CD14-positive monocyte (primary cell): Measurements from ENCODE around the gene HES6. TPM values are rescaled to one million over a fixed set of nuclear protein-coding genes. Genes with fewer than 3 reads are reported as not detected.

Experiments
- DNase-seq, 3 donors: peaks; one replicate each; pipeline ENCODE4 v3.0.0-alpha.2; 2011 to 2022
- H2AFZ ChIP-seq: 2 replicates; pipeline ENCODE4 v1.6.0; 2012; ENCODE audit warnings: mild to moderate bottlenecking, low read depth, low read length, inconsistent platforms; ENCODE audit not compliant: insufficient read depth, poor library complexity, severe bottlenecking
- H3K27ac ChIP-seq, 2 donors: 1 replicate in 1 of 2; 2 replicates in 1 of 2; pipeline ENCODE4 v1.5.1; 2012 to 2013; ENCODE audit warnings: low read length in 2 of 2, control low read depth in 1 of 2, inconsistent platforms in 1 of 2, low read depth in 1 of 2, mild to moderate bottlenecking in 1 of 2
- H3K27me3 ChIP-seq, 2 donors: one replicate each; pipeline versions ENCODE4 v1.6.0 to v1.6.1; 2011 to 2013; ENCODE audit warnings: low read length in 2 of 2; ENCODE audit not compliant: control insufficient read depth in 2 of 2, insufficient read depth in 2 of 2
- H3K36me3 ChIP-seq, 2 donors: replicated peaks in 1 of 2; 1 replicate in 1 of 2; 2 replicates in 1 of 2; pipeline versions ENCODE4 v1.5.1 to v1.6.1; 2012 to 2013; ENCODE audit warnings: low read length in 2 of 2, control low read depth in 1 of 2, inconsistent platforms in 1 of 2, mild to moderate bottlenecking in 1 of 2; ENCODE audit not compliant: insufficient read depth in 2 of 2, control insufficient read depth in 1 of 2
- H3K4me1 ChIP-seq, 2 donors: 1 replicate in 1 of 2; 2 replicates in 1 of 2; pipeline versions ENCODE4 v1.5.1 to v1.6.1; 2012 to 2013; ENCODE audit warnings: low read length in 2 of 2, control low read depth in 1 of 2, inconsistent platforms in 1 of 2, mild to moderate bottlenecking in 1 of 2, moderate library complexity in 1 of 2; ENCODE audit not compliant: insufficient read depth in 2 of 2, control insufficient read depth in 1 of 2
- H3K4me2 ChIP-seq: replicated peaks from 2 replicates; pipeline ENCODE3; 2012; ENCODE audit warnings: low read length, moderate library complexity, mild to moderate bottlenecking; ENCODE audit not compliant: poor library complexity, severe bottlenecking; ENCODE audit errors: extremely low read depth
- H3K4me3 ChIP-seq, 3 experiments: fragments of 200-600 bp in 1 of 3; sonication (generic) in 1 of 3; replicated peaks in 1 of 3; 1 replicate in 2 of 3; 2 replicates in 1 of 3; pipeline ENCODE4 v1.5.1; 2011 to 2013; ENCODE audit warnings: low read length in 3 of 3, mild to moderate bottlenecking in 3 of 3, control low read depth in 2 of 3, low read depth in 2 of 3, inconsistent platforms in 1 of 3, moderate library complexity in 1 of 3
- H3K79me2 ChIP-seq: 2 replicates; pipeline ENCODE4 v1.6.0; 2012; ENCODE audit warnings: mild to moderate bottlenecking, control low read depth, inconsistent platforms, low read length, moderate library complexity; ENCODE audit not compliant: insufficient read depth
- H3K9ac ChIP-seq: 2 replicates; pipeline ENCODE4 v1.6.0; 2017; ENCODE audit warnings: low read length, mild to moderate bottlenecking; ENCODE audit not compliant: insufficient read depth, poor library complexity, severe bottlenecking
- H3K9me3 ChIP-seq, 2 donors: replicated peaks in 1 of 2; 1 replicate in 1 of 2; 2 replicates in 1 of 2; pipeline versions ENCODE4 v1.5.1 to v1.6.1; 2012 to 2013; ENCODE audit warnings: low read length in 2 of 2, control low read depth in 1 of 2; ENCODE audit not compliant: control insufficient read depth in 1 of 2, insufficient read depth in 1 of 2
- H4K20me1 ChIP-seq: 2 replicates; pipeline ENCODE4 v1.6.0; 2012; ENCODE audit warnings: mild to moderate bottlenecking, low read length, control low read depth, moderate library complexity; ENCODE audit not compliant: insufficient read depth
- H3K27ac Mint-ChIP-seq, 7 donors: one replicate each; pipeline ENCODE4 v1.8.0; 2020; ENCODE audit warnings: mild to moderate bottlenecking in 7 of 7, mixed read lengths in 7 of 7, moderate library complexity in 6 of 7, inconsistent platforms in 2 of 7
- H3K27me3 Mint-ChIP-seq, 3 donors: one replicate each; pipeline ENCODE4 v1.8.0; 2021 to 2022; ENCODE audit warnings: low read depth in 3 of 3, mild to moderate bottlenecking in 3 of 3, mixed read lengths in 3 of 3, moderate library complexity in 3 of 3, inconsistent platforms in 1 of 3
- H3K36me3 Mint-ChIP-seq, 2 donors: one replicate each; pipeline ENCODE4 v1.8.0; 2020; ENCODE audit warnings: mixed read lengths in 2 of 2, inconsistent platforms in 1 of 2, mild to moderate bottlenecking in 1 of 2
- H3K4me1 Mint-ChIP-seq: one replicate; pipeline ENCODE4 v1.8.0; 2020; ENCODE audit warnings: mild to moderate bottlenecking, mixed read lengths
- H3K4me3 Mint-ChIP-seq, 2 donors: one replicate each; pipeline ENCODE4 v1.8.0; 2020; ENCODE audit warnings: mild to moderate bottlenecking in 2 of 2, mixed read lengths in 2 of 2, moderate library complexity in 1 of 2
- H3K9me3 Mint-ChIP-seq, 7 donors: one replicate each; pipeline ENCODE4 v1.8.0; 2020 to 2022; ENCODE audit warnings: mixed read lengths in 7 of 7, mild to moderate bottlenecking in 6 of 7, moderate library complexity in 6 of 7, inconsistent platforms in 2 of 7
- WGBS: methylation state at CpG from one replicate; pipeline ENCODE4 v1.1.5; 2013; ENCODE audit warnings: missing lambda C conversion rate; ENCODE audit not compliant: insufficient coverage; 5-methylcytosine and 5-hydroxymethylcytosine counted together
- intact Hi-C, 2 donors: fragments of 100-400 bp; cut with micrococcal nuclease; formaldehyde crosslinking; loops; one replicate each; pipeline versions ENCODE4 v1.15.0 to v1.15.1; 2023
- polyA plus RNA-seq, 3 donors: library from polyadenylated mRNA; depleted of rRNA in 1 of 3; unstranded in 2 of 3; stranded (reverse) in 1 of 3; fragments of 300-500 nt in 2 of 3; fragments of >200 nt in 1 of 3; fragmentation: Illumina TruSeq in 2 of 3; gene quantifications; 1 replicate in 2 of 3; 2 replicates in 1 of 3; pipeline ENCODE4 v1.2.3, GENCODE V29; 2012 to 2021
- TF ChIP-seq, protein P1 (sequence below): fragments of 200-600 bp; IDR thresholded peaks from one replicate; pipeline ENCODE4 v1.8.0; 2022; ENCODE audit warnings: antibody characterized with exemption, mild to moderate bottlenecking

HES6 gene
- polyA plus RNA-seq, 3 donors, result 2.1 to 4.0 (median 2.8) TPM

DNA sequence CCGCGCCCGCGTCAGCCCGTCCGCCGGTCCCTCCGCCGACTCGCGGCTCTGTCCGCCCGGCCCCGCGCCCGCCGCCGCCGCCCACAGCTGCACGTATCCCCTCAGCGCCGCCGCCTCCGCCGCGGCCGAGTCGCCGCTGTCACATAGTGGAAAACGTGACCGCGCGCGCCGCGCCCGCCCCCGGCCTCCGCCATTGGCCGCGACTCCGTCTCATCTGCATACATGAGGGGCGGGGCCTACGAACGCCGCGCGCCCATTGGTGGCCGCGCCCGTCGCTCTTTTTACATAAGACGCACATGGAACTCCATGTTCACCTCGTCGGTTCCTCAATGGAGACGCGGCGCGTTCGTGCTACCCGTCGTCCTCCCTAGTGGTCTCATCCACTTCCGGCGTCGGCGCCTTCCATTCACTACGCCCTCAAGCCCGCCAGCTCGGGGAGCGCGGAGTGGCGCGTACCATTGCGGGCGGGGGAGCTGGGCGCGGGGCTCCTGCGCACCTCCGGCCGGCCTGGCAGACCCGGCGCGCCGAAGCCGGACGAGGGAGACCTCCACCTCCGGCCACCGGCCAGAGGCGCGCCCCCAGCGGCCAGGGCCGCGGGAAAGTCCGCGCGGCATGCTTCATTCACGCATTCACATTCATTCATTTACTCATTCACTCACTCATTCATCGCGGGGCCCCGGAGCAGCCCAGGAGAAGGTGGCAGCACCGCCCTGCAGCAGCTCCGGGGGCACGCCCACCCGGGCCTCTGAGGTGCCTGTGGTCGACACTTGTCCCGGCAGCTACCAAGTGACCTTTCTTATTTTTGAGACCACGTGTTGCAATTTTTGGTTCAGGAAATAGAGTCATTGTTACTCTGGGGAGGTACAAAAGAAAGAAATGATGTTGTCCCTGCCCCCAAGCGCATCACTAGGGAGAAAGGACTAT, 49.1 kb upstream of the HES6 start:
- H3K9ac ChIP-seq, result peak overlapping the region; percentile 97
- peak overlapping the region; percentile 84 for H2AFZ ChIP-seq
- Mint-ChIP-seq H3K27me3 (peaks cover 2 to 5% (median 4%) of the 10 kb centered on the region in 3 donors), H3K36me3 (peaks cover 5 to 21% of the 10 kb centered on the region in 2 donors), H3K4me1 (peaks cover 36% of the 10 kb centered on the region), H3K4me3 (peak overlapping the region; percentile 84 to 89), H3K27ac (peak overlapping the region; percentile 85 to 94 (median 90)), H3K9me3 (peaks cover 0 to 3% (median 0%) of the 10 kb centered on the region in 7 donors)
- no peaks in the 10 kb centered on the region for H3K9me3 ChIP-seq
- peak overlapping the region; percentile 43 to 92 for H3K27ac ChIP-seq
- peaks cover 21 to 24% of the 10 kb centered on the region in 2 donors for H3K4me1 ChIP-seq
- H3K4me2 ChIP-seq, result peak overlapping the region; percentile 90
- peak; percentile 99 for DNase-seq
- peaks cover 42% of the 10 kb centered on the region for H3K79me2 ChIP-seq
- no peaks in the 10 kb centered on the region for H3K36me3 ChIP-seq
- H3K27me3 ChIP-seq, result no peaks in the 10 kb centered on the region
- TF ChIP-seq, protein P1, sequence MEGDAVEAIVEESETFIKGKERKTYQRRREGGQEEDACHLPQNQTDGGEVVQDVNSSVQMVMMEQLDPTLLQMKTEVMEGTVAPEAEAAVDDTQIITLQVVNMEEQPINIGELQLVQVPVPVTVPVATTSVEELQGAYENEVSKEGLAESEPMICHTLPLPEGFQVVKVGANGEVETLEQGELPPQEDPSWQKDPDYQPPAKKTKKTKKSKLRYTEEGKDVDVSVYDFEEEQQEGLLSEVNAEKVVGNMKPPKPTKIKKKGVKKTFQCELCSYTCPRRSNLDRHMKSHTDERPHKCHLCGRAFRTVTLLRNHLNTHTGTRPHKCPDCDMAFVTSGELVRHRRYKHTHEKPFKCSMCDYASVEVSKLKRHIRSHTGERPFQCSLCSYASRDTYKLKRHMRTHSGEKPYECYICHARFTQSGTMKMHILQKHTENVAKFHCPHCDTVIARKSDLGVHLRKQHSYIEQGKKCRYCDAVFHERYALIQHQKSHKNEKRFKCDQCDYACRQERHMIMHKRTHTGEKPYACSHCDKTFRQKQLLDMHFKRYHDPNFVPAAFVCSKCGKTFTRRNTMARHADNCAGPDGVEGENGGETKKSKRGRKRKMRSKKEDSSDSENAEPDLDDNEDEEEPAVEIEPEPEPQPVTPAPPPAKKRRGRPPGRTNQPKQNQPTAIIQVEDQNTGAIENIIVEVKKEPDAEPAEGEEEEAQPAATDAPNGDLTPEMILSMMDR, result peak; percentile 37
- H3K4me3 ChIP-seq, result peak overlapping the region; percentile 50 to 80 (median 60)
- WGBS, result under 1% methylated on average over 104 of the region's 108 CpGs
- H4K20me1 ChIP-seq, result peaks cover 27% of the 10 kb centered on the region
- intact Hi-C loops, result loop anchor here in 1 of 2 donors (2.0 kb wide), 1 partner anchor 54 kb away; no protein-coding TSS in a partner anchor
